K562 (cell line): Measurements from ENCODE around the gene TP53I13. TPM values are rescaled to one million over a fixed set of nuclear protein-coding genes. Genes with fewer than 3 reads are reported as not detected.

Experiments
- CXXC5 ChIP-seq: fragments of 250-450 bp; sonication (Bioruptor Pico); IDR thresholded peaks from 2 replicates; pipeline ENCODE4 v1.8.0; 2022; ENCODE audit warnings: inconsistent platforms, mild to moderate bottlenecking, moderate library complexity
- DEAF1 ChIP-seq: fragments of 450-650 bp; formaldehyde crosslinking; IDR thresholded peaks from 2 replicates; pipeline ENCODE4 v1.4.0; 2020; ENCODE audit warnings: mild to moderate bottlenecking, moderate library complexity
- FOXK2 ChIP-seq, 2 experiments: fragments of 450-650 bp; IDR thresholded peaks in 1 of 2; conservative IDR thresholded peaks in 1 of 2; 2 replicates each; pipeline ENCODE4 v1.6.1; 2016; ENCODE audit warnings: low read depth in 2 of 2, mild to moderate bottlenecking in 1 of 2
- GTF3C2 ChIP-seq: IDR thresholded peaks from 3 replicates; pipeline ENCODE4 v1.6.1; 2011; ENCODE audit warnings: borderline replicate concordance, mild to moderate bottlenecking, moderate library complexity; ENCODE audit not compliant: insufficient read length; ENCODE audit errors: extremely low read depth
- MGA ChIP-seq: fragments of 450-650 bp; IDR thresholded peaks from 2 replicates; pipeline ENCODE4 v1.6.1; 2016; ENCODE audit warnings: mild to moderate bottlenecking, moderate library complexity
- PHF8 ChIP-seq: fragments of 200-600 bp; sonication (generic); IDR thresholded peaks from 2 replicates; pipeline ENCODE4 v1.6.1; 2012; ENCODE audit warnings: mixed run types, mild to moderate bottlenecking, inconsistent platforms, low read length, moderate library complexity, borderline replicate concordance
- RBM39 ChIP-seq: fragments of 200-400 bp; formaldehyde crosslinking; optimal IDR thresholded peaks from 2 replicates; pipeline ENCODE3; 2018; ENCODE audit warnings: low read depth, low read length
- THRAP3 ChIP-seq: fragments of 450-650 bp; IDR thresholded peaks from 2 replicates; pipeline ENCODE4 v1.6.1; 2016; ENCODE audit warnings: mild to moderate bottlenecking, inconsistent platforms, borderline replicate concordance
- polyA plus RNA-seq, 8 experiments: library from polyadenylated mRNA; depleted of rRNA in 4 of 8; stranded (reverse) in 5 of 8; unstranded in 3 of 8; fragments of >200 nt; fragmentation: Nextera tagmentation in 2 of 8; fragmentation: Illumina TruSeq in 1 of 8; extraction: Ambion mirVana in 2 of 8; extraction: Trizol in 1 of 8; gene quantifications; 2 replicates each; pipeline versions ENCODE4 v1.2.1 to v1.2.3, GENCODE V29; 2011 to 2014; ENCODE audit warnings: inconsistent platforms in 1 of 8, missing spikeins in 1 of 8
- total RNA-seq, 7 experiments: library from RNA; depleted of rRNA in 6 of 7; stranded (reverse); fragments of >200 nt in 6 of 7; fragmentation: Illumina TruSeq in 2 of 7; extraction: Trizol in 2 of 7; gene quantifications; 2 replicates each; pipeline versions ENCODE4 v1.2.1 to v1.2.3, GENCODE V29; 2011 to 2021; ENCODE audit warnings: low replicate concordance in 1 of 7
- TF ChIP-seq, protein P1 (sequence below): fragments of 250-450 bp; sonication (Bioruptor Pico); IDR thresholded peaks from 2 replicates; pipeline ENCODE4 v1.5.0; 2020; ENCODE audit warnings: mild to moderate bottlenecking

The TP53I13 gene
- total and polyA plus RNA-seq, 9 of the 15 experiments (the other 6 are each of a cell fraction or from before 2014, with no cell fraction given), result 0.08 to 28.3 (median 9.1) TPM

- TF ChIP-seq RBM39 (no peak), MGA (peak; percentile 94), PHF8 (0 out of 2 replicates have a peak, but pooled peaks have one; percentile 15), THRAP3 (no peak), FOXK2 (conservative IDR thresholded peaks at IDR 0.05 in 1 of 2, IDR thresholded peaks at IDR 0.05 in 1 of 2; ENCODE audit: low read depth in 2 of 2) (no peak; a peak in 1 of 4 replicates), DEAF1 (CRISPR knock-in tag) (no peak), GTF3C2 (no peak), CXXC5 (CRISPR knock-in tag) (peak; percentile 57)
- TF ChIP-seq, protein P1, sequence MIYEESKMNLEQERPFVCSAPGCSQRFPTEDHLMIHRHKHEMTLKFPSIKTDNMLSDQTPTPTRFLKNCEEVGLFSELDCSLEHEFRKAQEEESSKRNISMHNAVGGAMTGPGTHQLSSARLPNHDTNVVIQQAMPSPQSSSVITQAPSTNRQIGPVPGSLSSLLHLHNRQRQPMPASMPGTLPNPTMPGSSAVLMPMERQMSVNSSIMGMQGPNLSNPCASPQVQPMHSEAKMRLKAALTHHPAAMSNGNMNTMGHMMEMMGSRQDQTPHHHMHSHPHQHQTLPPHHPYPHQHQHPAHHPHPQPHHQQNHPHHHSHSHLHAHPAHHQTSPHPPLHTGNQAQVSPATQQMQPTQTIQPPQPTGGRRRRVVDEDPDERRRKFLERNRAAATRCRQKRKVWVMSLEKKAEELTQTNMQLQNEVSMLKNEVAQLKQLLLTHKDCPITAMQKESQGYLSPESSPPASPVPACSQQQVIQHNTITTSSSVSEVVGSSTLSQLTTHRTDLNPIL, result no peak
These were observed 22.7 kb downstream of the TP53I13 start (continued) for GRCh38 chr17:29591146-29591736.
